ENCODE measurements around the gene ZBTB4.

- no peak for TF ChIP-seq CTCF (conservative IDR thresholded peaks at IDR 0.05; ENCODE audit: low read length)
- TF ChIP-seq EZH2phosphoT487 (IDR thresholded peaks at IDR 0.05; ENCODE audit: borderline replicate concordance) = no peak
These were observed 34.5 kb upstream of the ZBTB4 start for GRCh38 chr17:7513850-7514419.
